ENCODE data around the gene KCNQ1.

Gene KCNQ1

DNA sequence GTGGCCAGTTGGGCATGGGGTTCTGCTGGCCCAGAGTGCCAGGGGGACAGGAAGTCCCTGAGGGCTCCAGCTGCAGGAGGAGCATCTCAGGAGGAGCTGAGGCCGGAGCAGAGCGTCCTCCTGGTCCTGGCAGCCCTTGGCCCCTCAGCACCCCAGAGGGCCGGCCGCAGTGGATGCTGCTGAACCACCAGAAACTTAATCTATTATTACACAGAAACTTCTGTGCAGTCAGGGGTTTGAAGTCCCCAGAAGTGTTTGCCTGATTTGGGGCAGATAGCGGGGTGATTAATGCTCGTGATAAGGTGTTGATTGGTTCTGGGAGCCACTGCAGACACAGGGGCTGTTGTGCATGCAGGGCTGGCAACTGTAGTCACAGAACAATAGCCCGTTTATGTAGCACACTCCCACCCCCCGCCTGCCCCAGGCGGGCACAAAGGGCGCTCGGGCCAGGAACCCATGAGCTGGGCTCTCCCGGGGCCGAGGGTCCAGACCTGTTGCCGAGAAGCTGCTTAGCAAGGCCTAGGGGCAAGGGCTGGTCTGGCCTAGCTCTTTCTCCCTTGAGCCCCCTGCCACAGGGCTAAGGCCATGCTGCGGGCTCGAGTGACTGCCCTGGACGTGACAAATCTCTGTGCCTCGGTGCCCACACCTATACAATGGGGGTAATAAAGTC, 284.0 kb downstream of the KCNQ1 start:
- DNase-seq = no peak

DNA sequence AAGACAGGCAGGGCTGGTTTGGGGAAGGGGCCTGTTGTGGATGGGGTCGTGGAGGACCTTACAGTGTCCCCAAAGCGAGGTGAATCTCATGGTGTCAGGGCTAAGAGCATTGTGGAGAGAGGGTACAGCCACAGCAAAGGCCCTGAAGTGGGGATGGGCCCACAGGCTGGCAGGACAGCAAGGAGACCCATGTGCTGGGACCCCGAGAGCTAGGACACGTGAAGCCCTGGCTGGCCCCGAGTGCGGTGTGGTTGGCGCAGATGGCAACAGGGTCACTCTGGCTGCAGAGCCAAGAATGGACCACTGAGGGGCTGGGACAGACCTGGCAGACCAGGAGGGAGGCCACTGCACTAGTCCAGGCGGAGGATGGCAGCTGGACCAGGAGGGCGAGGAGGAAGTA, 285.0 kb downstream of the KCNQ1 start:
- DNase-seq = no peak

DNA sequence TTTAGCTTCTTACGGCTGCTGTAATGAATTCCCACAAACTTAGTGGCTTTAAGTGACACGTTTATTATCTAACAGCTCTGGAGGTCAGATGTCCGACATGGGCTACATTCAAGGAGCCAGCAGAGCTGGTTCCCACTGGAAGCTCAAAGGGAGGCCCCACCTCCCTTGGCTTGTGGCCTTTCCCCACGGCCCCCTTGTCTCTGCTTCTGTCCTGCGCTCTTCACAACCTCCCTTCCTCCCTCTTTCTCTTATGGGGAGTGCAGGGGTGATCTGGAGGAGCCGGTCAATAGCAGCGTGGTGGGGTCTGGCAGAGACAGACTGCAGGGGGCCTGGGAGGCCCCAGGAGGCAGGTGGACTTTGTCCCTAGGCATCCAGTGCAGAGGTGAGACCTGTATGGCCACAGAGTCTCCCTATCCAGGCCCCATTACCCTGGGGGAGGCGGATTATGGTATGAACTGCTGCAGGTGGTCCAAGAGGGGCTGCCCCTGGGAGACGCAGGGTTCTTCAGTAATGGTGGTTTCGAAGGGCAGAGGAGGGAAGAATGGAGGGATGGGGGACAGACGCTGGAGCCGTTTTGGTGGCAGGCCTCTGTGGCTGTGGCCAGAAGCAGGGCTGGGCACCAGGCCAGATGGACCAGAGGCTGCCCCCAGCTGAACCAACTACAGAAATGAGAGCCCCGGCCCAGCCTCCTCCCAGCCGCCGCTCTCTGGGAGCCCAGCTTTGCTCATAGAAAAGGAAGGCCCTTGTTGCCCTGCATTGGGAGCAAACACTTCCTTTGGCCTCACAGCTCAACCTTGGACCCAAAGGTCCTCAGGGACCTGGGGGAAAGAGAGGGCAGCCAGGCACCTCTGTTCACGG, 285.7 kb downstream of the KCNQ1 start:
- no peak for DNase-seq

DNA sequence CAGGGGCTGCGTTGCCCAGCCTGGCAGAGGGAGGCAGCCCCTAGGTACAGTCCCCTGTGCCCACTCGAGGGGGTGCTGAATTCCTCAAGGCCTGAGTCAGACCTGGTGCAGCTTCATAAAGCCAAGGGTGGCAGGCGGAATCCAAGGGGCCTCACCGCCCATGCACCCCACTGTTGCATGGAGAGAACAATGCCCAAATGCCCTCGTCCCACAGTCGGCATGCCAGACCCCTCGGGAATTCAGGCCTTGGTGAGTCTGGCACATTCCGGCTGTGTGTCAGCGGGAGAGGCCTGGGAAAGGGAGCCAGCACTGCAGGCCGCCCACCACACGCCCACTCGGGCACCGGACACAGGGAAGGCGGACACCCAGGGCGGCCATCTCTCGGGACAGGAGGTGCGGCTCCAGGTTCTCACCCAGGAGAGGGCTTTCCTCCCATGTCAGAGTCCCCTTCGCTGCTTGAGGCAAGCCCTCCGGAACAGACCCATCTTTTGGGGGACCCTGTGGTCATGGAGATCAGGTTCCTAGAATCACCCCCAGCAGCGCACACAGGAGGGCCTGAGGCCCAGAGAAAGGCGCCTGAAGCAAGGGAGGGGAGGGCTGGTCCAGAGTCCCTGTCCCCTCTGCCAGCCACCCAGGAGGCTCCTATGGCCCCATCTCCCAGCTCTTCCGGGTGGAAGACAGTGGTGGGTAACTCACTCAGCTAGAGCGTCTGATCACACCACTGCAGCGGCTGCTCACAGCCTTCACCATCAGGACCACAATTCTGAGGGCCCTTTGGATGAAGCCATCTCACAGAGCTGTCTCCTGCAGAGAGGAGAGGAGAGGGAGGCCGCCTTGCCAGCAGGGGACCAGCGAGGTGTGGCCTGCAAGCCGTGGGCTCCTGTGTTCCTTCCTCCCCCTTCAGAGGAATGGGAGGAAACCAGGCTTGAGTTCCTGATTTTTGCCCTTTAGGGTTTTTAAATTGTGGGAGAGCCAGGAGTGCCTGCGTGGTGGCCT, 286.6 kb downstream of the KCNQ1 start:
- DNase-seq = no peak

DNA sequence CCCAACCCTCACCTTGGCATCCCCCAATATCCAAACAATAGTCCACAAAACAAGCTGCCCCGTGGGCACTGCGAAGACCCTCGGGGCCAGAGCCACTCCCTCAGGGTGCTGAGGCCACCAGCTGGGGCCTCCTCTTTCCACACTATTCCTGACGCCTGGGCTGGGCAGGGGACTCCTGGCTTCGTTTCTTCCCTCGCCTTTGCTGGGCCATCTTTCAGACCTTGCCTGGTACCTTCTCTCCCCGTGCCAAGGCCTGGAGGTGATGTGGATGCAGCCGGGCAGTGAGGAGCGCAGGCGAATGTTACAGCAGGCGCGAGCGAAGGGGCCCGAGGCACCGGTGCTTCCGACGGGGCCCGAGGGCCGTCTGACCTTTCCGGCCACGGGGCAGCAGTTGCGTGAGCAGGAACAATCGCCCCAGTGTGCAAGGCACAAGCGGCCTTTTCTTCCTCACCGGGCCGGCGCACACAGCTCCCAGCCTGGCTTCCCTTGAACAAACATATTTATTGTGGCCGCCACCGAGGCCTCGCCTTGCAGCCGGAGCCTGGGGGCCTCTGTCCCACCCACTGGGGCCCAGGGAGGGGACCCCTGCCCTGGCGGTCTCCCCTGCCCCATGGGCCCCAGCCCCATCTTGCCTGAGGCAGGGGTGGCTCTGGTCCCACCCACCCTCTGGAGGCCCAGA, 287.6 kb downstream of the KCNQ1 start:
- DNase-seq = no peak

DNA sequence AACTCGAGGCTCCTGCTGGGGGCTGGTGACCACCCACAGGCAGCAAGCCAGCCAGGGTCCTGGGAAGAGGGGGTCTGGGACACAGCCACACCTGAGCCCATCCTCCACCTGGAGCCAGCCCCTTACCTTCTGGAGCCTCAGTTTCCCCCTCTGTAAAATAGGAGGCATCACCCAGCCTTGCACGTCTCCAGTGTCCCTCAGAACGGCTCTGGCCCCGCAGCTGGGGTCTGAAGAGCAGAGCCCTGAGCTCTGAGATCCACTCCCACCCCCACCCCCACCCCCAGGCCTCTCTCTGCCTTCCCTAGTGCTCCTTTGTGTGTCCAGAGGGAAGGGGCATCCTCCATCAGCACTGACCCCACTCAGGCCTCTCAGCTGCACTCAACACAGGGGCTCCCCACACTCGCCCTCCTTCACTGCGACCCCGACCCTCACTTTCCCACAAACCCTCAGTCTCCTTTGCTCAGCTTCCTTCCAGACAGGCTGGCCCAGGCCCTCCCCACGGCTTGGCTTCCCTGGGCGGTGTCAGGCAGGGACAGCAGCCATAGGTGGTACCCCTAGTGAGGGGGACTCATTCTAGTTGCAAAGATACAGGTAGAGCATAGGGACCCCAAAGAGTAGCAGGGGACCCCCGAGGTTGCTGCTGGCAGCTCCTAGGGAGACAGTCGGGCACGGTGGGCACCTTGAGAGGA, 288.3 kb downstream of the KCNQ1 start:
- no peak for DNase-seq

DNA sequence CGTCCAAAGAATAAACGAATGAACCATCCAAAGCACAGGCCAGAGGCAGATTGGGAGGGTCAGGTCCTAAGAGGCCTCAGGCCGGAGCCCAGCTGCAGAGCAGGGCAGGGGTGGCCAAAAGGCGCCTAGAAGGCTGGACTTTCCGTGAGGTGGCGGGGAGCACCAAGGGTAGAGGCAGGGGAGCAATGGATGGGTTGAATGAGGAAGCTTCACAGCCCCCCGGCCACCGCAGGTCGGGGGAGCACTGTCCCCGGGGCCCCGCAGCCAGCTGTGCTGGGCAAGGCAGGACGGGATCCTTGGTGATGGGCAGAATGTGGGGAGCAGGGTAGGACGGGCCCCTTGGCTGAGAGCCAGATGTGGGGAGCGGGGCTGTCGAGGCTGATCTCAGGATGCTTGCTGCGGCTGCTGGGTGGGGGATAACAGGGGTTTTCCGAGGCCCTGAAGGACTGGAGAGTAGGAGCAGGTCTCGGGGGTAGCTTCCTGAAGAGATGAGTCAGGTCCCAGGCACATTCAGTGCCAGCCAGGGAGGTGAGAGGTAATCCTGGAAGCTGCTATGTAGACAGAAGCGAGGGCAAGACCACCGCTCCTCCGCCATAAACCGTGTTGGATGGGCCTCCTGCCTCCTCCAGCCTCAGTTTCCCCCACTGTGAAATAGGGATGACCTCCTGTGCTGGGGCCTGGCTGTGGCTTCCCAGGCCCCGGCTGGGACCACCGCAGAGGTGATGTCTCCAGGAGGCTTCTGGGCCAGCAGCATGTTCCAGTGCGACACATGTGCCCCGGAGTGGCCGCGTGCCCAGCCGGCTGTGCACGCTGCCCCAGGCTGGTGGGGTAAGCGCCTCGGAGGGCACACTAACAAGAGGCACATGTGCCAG, 289.6 kb downstream of the KCNQ1 start:
- DNase-seq = no peak

DNA sequence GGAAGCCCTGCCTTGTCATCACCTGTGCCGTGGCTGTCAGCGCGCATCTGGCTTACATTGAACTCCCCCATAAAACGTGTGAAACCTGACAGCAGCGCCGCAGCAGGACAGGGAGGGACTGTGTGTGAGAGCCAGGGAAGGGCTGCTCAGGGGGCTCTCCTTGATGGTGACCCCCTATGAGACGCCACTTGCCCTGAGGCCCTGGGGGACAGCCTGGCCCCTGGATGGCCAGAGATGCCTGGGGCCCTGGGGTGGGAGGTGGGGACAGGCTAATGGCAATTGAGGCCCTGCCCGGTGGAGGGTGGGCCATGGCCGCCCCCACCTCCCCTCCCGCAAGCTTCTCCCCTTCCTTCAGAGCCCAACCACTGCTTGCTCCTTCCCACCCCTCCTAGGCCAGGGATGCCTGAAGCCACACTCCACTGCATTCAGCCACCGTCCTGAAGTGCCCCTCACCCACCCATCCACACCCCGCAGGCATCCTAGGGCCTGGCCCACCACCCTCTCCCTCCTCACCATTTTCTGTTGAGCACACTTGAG, 290.3 kb downstream of the KCNQ1 start:
- no peak for DNase-seq

DNA sequence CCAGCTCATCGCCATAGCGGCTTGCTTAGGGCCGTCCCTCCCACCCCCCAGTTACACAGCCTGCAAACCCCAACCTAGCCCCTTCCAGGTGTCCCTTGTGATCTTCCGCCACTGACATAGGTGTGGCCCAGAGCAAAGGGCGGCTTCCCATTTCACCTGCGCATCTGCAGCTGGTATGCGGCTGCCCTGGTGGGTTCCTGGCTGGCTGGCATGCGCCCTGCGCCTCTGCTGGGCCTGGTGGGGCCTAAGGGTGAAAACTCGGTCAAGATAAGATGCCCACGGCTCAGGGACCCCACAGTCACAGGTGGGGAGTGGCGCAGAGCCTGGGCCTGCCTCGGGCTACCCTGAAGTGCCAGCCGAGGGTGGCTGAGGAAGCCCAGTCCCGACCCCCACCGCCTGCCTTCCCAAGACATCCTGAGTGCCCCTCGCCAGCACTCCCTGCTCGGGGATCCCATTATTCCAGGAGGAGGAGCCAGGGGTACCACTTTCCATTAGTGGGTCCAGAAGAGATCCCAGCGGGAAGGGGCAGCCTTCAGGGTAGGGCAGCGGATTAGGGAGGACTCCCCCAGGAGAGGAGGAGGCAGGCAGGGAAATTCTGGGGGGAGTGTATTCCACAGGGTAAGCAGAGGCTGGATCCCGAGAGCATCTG, 291.9 kb downstream of the KCNQ1 start:
- DNase-seq = no peak

DNA sequence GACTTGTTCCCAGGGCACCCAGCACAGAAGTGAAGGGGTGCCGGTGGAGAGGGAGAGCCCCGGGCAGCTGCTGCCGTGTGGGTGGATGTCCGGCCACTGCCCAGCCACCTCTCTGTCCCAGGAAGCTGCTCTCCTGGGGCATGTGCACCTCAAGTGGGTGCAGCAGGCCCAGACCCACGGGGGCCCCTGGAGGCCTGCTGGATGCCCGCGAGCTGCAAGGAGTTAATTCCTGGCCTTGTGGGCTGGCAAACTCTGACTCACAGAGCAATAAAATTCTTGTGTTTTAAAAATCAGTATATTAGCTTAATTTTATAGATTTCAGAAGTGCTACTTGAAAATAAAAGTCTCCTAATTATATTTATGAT, 292.4 kb downstream of the KCNQ1 start:
- DNase-seq = no peak

DNA sequence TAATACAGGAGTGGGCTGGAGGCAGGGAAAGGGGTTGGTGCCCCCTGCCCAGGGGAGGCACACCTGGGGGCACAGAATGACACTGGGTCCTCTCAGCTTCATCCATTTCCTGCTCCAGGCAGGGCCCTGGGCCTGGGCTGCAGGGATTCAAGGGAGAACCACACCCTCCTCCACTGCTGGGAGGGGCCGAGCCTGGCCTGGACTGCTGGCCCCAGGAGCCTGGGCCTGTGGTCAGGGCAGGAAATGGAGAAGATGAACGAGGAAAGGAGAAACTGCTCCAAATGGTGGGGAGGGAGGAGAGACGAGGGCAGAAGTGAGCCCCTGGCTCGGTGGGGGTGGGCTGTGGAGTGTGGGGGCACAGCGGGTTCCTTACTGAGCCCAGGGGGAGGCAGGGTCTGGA, 293.1 kb downstream of the KCNQ1 start:
- DNase-seq = no peak

DNA sequence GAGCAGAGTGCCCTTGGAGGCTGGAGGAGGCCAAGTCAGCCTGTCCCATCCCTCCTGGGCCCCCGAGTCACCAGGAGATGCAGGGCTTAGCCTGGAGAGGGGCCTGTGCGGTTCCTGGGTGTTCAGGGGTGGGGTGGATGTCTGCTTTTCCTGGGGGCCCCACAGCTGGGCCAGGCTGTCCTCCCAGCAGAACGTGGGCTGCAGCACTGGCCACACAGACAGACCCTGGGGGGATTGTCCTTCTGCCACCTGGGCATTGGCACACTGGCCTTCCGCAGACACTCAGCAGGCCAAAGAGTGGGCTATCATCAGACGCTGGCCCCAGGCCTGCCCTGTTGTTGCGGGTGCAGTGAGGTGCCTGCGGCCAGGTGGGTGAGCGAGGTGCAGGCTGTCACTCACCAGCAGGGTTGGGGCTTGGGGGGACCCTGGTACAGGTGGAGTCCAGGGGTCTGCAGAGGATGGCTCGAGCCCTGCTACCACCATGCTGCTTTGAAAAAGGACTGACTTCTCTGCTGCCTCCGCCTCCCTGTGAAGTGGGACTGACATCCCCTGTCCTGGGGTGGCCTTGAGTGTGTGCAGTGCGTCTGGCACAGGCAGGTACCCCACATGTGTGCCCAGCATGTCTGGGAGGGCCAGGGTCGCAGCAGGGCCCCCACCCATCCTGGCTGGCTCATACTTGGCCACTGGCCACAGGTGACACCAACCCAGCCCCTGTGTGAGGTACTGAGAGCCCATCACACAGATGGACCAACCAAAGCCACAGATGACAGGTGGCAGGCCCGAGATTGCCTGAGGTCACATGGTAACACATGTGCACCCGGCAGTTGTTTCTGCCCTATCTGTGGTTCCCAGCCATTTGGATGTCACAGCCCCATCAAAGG, 294.0 kb downstream of the KCNQ1 start:
- no peak for DNase-seq

DNA sequence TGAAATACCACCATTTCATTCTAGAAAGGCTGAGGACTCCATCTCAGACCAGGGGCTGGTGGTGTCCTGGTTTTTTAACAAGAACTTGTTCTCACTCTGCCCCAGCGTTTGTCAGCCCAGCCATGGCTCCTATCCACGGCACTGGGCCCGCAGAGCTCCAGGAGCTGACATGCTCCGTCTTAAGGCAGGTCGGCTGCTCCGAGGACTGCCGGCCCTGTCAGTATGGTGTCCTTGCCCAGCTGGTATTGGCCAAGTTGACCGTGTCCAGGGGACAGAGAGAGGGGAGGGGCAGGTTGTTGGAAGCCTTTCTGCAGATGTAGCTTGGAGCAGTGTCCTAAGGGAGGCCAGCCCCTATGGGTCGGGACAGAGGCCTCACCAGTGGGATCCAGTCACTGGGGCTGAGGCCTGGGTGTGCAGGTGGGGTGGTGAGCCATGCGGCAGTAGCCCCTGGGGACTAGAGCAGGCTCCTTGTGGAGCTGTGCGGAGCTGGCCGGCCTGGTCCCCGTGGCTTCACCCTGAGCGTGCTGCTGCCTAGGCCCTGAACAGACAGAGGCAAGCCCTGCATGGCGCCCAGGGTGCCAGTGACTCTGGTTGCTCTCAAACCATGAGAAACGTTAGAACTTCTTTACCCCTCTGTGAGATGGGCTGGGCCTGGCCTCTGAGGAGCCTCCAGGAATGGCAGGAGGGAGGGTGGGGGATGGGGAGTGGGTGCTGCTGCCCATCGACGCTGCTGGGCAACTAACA, 294.9 kb downstream of the KCNQ1 start:
- no peak for DNase-seq

DNA sequence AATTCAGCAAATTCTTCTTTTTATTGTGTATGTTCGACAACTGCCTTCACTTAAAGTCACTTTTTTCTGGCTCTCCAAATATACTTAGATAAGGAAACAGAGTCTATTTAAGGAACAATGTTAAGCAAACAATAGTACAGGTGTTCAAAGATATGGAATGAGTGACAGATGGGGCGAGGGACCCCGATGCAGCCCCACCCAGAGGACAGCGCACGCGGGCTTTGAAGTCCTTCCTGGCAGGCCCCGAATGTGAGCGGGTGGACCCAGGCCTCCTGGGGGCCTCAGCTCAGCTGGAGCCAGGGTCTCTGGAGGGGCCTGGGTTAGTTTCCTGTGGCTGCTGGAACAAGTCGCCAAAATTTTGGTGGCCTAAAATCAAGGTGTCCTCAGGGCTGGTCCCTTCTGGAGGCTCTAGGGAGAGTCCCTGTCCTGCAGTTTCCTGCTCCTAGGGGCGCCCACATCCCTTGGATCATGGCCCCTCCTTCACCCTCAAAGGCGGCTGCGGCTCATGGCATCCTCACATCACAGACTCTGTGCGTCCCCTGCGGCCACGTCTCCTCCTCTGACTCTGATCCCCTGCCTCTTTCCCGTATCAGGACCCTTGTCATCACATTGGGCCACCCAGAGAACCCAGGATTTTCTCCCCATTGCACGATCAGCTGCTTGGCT, 295.6 kb downstream of the KCNQ1 start:
- no peak for DNase-seq

DNA sequence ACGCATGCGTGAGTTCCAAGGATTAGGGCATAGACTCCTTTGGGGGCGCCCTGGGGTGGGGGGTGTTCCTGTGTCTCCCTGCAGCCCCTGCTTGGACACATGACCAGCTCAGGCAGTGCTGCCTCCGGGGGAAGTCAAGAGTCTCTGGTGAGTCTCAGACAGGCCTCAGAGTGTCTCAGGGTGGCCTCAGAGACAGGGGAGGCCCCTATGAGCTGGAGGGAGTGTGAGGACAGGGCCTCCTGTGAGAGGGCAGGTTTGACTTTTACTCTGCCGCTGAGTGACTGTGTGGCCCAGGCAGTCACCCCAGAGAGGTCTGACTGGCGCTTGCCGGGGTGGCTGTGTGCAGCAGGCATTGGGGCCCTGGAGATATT, 296.2 kb downstream of the KCNQ1 start:
- no peak for DNase-seq

DNA sequence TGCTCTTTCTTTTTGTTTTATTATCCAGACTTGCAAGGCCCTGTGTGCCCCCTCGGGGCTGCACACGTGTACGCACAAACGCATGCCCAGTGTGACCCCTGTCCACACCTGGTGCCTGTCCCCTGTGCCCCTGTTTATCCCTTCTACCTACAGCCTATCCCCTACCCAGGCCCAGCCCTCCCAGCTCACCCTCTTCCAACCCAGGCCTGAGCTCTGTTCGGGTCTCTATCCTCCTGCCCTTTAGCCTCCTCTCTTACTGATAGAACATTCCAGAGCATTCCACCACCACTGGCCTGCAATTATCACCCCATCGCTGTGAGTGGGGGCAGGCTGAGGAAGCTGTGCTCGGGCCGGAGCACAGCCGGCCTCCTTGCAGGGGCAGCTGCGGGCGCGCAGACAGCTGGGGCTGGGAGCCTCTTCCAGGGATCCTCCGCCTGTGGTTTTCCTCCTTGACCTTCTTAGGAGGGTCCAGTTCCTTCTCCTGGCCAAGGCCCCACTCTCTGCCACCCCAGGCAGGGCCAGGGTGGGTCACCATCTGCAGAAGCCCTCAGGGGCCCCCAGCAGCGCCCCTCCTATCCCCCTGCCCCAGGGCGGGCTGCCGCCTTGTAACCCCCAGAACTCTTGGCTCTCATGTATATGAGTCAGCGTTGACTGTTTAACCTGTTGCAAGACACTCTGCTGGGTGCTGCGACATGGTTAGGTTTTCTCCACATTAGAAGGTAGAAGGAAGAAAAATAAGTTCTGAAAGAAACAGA, 296.7 kb downstream of the KCNQ1 start:
- DNase-seq = no peak

DNA sequence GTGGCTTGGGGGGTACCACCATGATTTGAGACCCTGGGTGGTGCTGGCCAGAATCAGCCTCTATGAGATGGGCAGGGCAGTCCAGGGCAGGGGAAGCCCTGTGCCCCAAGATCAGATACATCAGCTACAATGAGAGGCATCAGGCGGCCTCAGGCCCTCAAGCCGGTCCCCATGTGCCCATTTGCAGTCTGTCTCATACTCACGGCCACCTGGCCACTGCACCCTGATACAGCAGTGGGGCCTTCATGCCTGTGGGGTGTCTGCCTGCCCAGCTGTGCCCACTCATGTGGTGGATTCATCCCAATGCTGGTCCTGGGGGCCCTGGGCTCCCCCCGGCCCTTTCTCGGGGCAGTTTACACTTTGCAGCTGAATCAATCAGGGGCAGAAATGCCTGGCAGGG, 297.4 kb downstream of the KCNQ1 start:
- no peak for DNase-seq

Data from activated CD8-positive, alpha-beta memory T cell treated with anti-CD3 and anti-CD28 coated beads, Interleukin-2, amount 50 U/mL, for 4 hours (primary cell).